Measurements from ENCODE around the gene ACVR1. TPM values are rescaled to one million over a fixed set of nuclear protein-coding genes. Genes with fewer than 3 reads are reported as not detected.

Gene ACVR1
- total and polyA plus RNA-seq, 2 donors (not counting 3 experiments of a cell fraction or from before 2014, with no cell fraction given) = 24.8 to 33.6 TPM

- Histone ChIP-seq H3K27ac (ENCODE audit: insufficient read depth, low read depth, low read length) (no peak overlapping the region), H3K9me1 (replicated peaks; ENCODE audit: control insufficient read depth, extremely low read depth, insufficient read depth, low read length) (no peaks in the 10 kb centered on the region), H2AFZ (ENCODE audit: low read depth, low read length) (no peak overlapping the region), H3K4me1 (ENCODE audit: control insufficient read depth, extremely low read depth, insufficient read depth, low read length) (peaks cover 41% of the 10 kb centered on the region), H3K36me3 (ENCODE audit: control insufficient read depth in 2 of 2, extremely low read depth in 1 of 2, insufficient read depth in 2 of 2, low read length in 2 of 2) (peaks cover 0 to 2% of the 10 kb centered on the region in 2 experiments), H3K4me3 (replicated peaks in 1 of 3; ENCODE audit: insufficient read depth in 1 of 3, low read depth in 1 of 3, low read length in 3 of 3) (no peak overlapping the region), H3K27me3 (ENCODE audit: control insufficient read depth in 2 of 2, insufficient read depth in 2 of 2, low read length in 2 of 2) (no peaks in the 10 kb centered on the region), H3K4me2 (ENCODE audit: insufficient read depth, low read length) (no peak overlapping the region), H4K20me1 (replicated peaks; ENCODE audit: control insufficient read depth, extremely low read depth, insufficient read depth, low read length) (no peaks in the 10 kb centered on the region), H3K79me2 (ENCODE audit: control insufficient read depth, insufficient read depth, low read length) (no peaks in the 10 kb centered on the region), H3K9ac (replicated peaks; ENCODE audit: extremely low read depth, insufficient read depth, low read length) (no peak overlapping the region), H3K9me3 (replicated peaks; ENCODE audit: control insufficient read depth, insufficient read depth, low read length) (no peaks in the 10 kb centered on the region)
- CTCF ChIA-PET = interaction anchor here (0.9 to 2.8 kb wide), 5 partner anchors 9 to 89 kb away, joined by 3 to 10 read pairs (median 3); partner anchors contain the start of gene ACVR1
- FAIRE-seq (no peak), DNase-seq (ENCODE audit: low read depth, low spot score) (peak; percentile 47)
- BruUV-seq (replicated peaks) = no TSS peak
- dilution Hi-C loops (cut with MboI; ENCODE audit: extremely low pct_ligation_motif_present, low sequenced_read_pairs) = loop anchor here (25.0 kb wide), 1 partner anchor 225 kb away; no protein-coding TSS in a partner anchor
- intact Hi-C loops (cut with micrococcal nuclease) = loop anchor here (10.0 kb wide), 1 partner anchor 668 kb away; the partner anchor contains the start of genes CCDC148 and PKP4
- POLR2A ChIA-PET = no interaction called here
- TF ChIP-seq GATA2 (IDR thresholded peaks at IDR 0.05; ENCODE audit: insufficient read depth, insufficient read length, low read depth, low read length) (peak; percentile 39), MYC (IDR thresholded peaks at IDR 0.05; ENCODE audit: low read depth, low read length) (no peak)
Measured at GRCh38 chr2:157786663-157787363, 89.3 kb downstream of the ACVR1 start.

- DNase-seq (ENCODE audit: low read depth, low spot score) (no peak), FAIRE-seq (no peak)
- no peak overlapping the region for H3K4me2 ChIP-seq (ENCODE audit: insufficient read depth, low read length)
- H3K4me3 ChIP-seq (replicated peaks in 1 of 3; ENCODE audit: insufficient read depth in 1 of 3, low read depth in 1 of 3, low read length in 3 of 3) = no peak overlapping the region
- peaks cover 41% of the 10 kb centered on the region for H3K4me1 ChIP-seq (ENCODE audit: control insufficient read depth, extremely low read depth, insufficient read depth, low read length)
- dilution Hi-C loops (cut with MboI; ENCODE audit: extremely low pct_ligation_motif_present, low sequenced_read_pairs) = loop anchor here (25.0 kb wide), 1 partner anchor 226 kb away; no protein-coding TSS in a partner anchor
- no peak overlapping the region for H3K27ac ChIP-seq (ENCODE audit: insufficient read depth, low read depth, low read length)
- intact Hi-C loops (cut with micrococcal nuclease) = loop anchor here (2.0 to 10.0 kb wide), 3 partner anchors 45 to 669 kb away; partner anchors contain the start of genes CCDC148 and PKP4
- no peaks in the 10 kb centered on the region for H3K9me1 ChIP-seq (replicated peaks; ENCODE audit: control insufficient read depth, extremely low read depth, insufficient read depth, low read length)
- no peaks in the 10 kb centered on the region for H3K27me3 ChIP-seq (ENCODE audit: control insufficient read depth in 2 of 2, insufficient read depth in 2 of 2, low read length in 2 of 2)
- H3K9me3 ChIP-seq (replicated peaks; ENCODE audit: control insufficient read depth, insufficient read depth, low read length) = no peaks in the 10 kb centered on the region
- H2AFZ ChIP-seq (ENCODE audit: low read depth, low read length) = no peak overlapping the region
- H3K9ac ChIP-seq (replicated peaks; ENCODE audit: extremely low read depth, insufficient read depth, low read length) = no peak overlapping the region
- ChIA-PET CTCF (interaction anchor here (0.9 to 2.8 kb wide), 3 partner anchors 8 to 90 kb away, joined by 3 to 10 read pairs (median 3); partner anchors contain the start of gene ACVR1), POLR2A (no interaction called here)
- no peaks in the 10 kb centered on the region for H3K79me2 ChIP-seq (ENCODE audit: control insufficient read depth, insufficient read depth, low read length)
- TF ChIP-seq JUN (IDR thresholded peaks at IDR 0.05; ENCODE audit: borderline replicate concordance, insufficient read depth, insufficient read length, low read depth) (no peak), FOS (IDR thresholded peaks at IDR 0.05; ENCODE audit: borderline replicate concordance, insufficient read depth, low read length) (no peak), CTCF (IDR thresholded peaks at IDR 0.05; ENCODE audit: extremely low read depth in 1 of 2, insufficient read depth in 1 of 2, low read depth in 1 of 2, low read length in 2 of 2) (no peak), MYC (IDR thresholded peaks at IDR 0.05; ENCODE audit: low read depth, low read length) (no peak), EZH2 (IDR thresholded peaks at IDR 0.05; ENCODE audit: borderline replicate concordance, low read depth, low read length, severe bottlenecking) (no peak), GATA2 (IDR thresholded peaks at IDR 0.05; ENCODE audit: insufficient read depth, insufficient read length, low read depth, low read length) (no peak), POLR2A (IDR thresholded peaks at IDR 0.05; ENCODE audit: low read depth, low read length) (no peak), POLR2AphosphoS5 (IDR thresholded peaks at IDR 0.05; ENCODE audit: insufficient read depth, low read depth, low read length) (no peak), MAX (IDR thresholded peaks at IDR 0.05; ENCODE audit: insufficient read depth, insufficient read length) (no peak)
- no TSS peak for BruUV-seq (replicated peaks)
- H3K36me3 ChIP-seq (ENCODE audit: control insufficient read depth in 2 of 2, extremely low read depth in 1 of 2, insufficient read depth in 2 of 2, low read length in 2 of 2) = peaks cover 0 to 2% of the 10 kb centered on the region in 2 experiments
- H4K20me1 ChIP-seq (replicated peaks; ENCODE audit: control insufficient read depth, extremely low read depth, insufficient read depth, low read length) = no peaks in the 10 kb centered on the region
Measured at GRCh38 chr2:157785866-157786662, 90.1 kb downstream of the ACVR1 start.

All from endothelial cell of umbilical vein (primary cell).